Fibroblast of the aortic adventitia (primary cell): Measurements from ENCODE around the gene SLAMF8. TPM values are rescaled to one million over a fixed set of nuclear protein-coding genes. Genes with fewer than 3 reads are reported as not detected.

ENCODE experiments used
- DNase-seq: peaks from one replicate; pipeline ENCODE4 v3.0.0-alpha.2; 2010; ENCODE audit warnings: low read depth
- H3K4me3 ChIP-seq: 2 replicates; pipeline ENCODE4 v1.5.1; 2011; ENCODE audit warnings: low read depth, mild to moderate bottlenecking, control low read depth, low read length, moderate library complexity
- total RNA-seq: library from RNA; depleted of rRNA; stranded (reverse); fragments of >200 nt; gene quantifications from 2 replicates; pipeline ENCODE4 v1.2.3, GENCODE V29; 2012; ENCODE audit warnings: low replicate concordance
- TF ChIP-seq, protein P1 (sequence below): IDR thresholded peaks from 2 replicates; pipeline ENCODE4 v1.5.1; 2011; ENCODE audit warnings: mild to moderate bottlenecking, low read length, control low read depth, inconsistent platforms; ENCODE audit not compliant: insufficient read depth

SLAMF8 gene
- total RNA-seq, 1 donor, result not detected

DNA sequence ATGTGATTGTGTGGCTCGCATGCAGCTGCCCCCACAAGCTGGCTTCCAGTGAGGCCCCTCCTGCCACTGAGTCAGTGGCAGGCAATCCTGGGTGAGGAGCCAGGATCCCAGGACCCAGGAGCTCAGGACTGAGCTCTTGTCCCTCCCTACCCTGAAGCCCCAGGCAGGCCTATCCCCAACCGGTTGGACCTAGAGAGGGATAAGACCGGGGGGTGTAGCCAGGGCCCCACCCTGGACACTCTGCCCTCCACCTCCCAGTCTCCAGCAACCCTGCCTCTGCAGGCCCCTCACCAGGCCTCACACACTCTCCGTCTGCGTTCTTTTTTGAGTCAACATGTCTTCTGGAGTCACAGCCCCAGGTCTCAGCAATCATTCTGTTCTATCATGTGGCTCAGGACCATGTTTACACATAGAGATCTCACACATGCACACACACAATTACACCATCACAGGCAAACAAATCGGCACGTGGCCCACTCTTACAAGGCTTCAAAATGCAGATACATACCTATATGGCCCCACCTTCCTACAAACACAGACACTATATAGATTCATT is 33.2 kb downstream of the SLAMF8 start:
- TF ChIP-seq, protein P1, sequence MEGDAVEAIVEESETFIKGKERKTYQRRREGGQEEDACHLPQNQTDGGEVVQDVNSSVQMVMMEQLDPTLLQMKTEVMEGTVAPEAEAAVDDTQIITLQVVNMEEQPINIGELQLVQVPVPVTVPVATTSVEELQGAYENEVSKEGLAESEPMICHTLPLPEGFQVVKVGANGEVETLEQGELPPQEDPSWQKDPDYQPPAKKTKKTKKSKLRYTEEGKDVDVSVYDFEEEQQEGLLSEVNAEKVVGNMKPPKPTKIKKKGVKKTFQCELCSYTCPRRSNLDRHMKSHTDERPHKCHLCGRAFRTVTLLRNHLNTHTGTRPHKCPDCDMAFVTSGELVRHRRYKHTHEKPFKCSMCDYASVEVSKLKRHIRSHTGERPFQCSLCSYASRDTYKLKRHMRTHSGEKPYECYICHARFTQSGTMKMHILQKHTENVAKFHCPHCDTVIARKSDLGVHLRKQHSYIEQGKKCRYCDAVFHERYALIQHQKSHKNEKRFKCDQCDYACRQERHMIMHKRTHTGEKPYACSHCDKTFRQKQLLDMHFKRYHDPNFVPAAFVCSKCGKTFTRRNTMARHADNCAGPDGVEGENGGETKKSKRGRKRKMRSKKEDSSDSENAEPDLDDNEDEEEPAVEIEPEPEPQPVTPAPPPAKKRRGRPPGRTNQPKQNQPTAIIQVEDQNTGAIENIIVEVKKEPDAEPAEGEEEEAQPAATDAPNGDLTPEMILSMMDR, result no peak
- no peak overlapping the region for H3K4me3 ChIP-seq
- DNase-seq, result no peak

DNA sequence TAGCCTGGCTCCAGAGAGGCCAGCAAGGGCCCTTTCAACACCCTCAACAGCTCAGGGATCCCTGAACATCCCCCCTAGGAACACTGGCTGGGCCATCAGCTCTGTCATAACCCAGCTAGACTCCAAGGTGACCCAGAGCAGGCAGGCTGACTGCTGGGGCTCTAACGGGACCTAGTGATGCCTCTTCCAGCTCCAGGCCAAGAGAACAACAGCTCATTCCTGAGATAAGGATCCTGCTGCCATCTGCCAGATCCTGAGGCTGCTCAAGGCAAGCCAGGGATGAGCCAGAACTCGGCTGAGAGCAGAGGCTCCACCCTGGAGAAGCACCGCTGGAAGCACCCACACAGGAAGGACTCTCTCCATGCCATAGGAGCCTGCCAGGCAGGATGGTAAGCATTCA is 33.8 kb downstream of the SLAMF8 start:
- peak; percentile 56 for DNase-seq
- H3K4me3 ChIP-seq, result no peak overlapping the region
- TF ChIP-seq, protein P1, result no peak

DNA sequence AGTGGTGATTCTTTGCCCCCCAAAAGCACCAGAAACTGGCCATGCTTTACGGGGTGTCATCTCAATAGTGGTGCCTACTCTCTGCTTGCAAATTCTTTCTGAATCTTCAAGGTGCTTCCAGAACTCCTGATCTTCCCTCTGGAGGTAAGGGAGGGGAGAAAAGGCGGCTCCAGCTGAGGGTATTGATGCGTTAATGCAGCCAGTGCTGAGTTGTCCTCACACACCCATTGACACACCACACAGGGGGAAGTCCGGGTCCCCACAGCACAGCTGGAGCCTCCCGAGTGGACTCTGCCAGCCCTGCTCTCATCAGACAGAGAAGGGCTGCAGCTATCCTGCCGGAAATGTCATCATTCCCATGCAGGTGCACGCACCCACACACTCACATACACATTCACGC is 34.5 kb downstream of the SLAMF8 start:
- TF ChIP-seq, protein P1, result no peak
- no peak overlapping the region for H3K4me3 ChIP-seq
- no peak for DNase-seq

DNA sequence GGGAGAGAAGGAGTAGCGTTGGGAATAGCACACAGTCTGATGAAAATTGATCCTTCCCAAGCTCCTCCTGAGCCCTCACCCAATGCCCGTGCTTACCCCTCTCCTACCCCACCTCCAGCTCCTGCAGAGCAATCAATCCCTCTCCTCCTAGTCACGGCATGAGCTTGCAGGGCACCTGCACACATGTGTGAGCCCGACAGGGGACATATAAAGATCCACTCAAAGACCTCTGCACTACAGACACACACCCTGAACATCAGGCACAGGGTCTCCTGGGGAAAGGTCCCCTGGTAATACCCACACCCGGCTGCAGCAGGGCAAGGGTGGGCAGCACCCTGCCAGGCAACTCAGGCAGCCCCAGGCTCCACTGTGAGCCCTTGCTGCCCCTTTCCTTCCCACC is 35.4 kb downstream of the SLAMF8 start:
- H3K4me3 ChIP-seq, result no peak overlapping the region
- DNase-seq, result no peak
- TF ChIP-seq, protein P1, result no peak

DNA sequence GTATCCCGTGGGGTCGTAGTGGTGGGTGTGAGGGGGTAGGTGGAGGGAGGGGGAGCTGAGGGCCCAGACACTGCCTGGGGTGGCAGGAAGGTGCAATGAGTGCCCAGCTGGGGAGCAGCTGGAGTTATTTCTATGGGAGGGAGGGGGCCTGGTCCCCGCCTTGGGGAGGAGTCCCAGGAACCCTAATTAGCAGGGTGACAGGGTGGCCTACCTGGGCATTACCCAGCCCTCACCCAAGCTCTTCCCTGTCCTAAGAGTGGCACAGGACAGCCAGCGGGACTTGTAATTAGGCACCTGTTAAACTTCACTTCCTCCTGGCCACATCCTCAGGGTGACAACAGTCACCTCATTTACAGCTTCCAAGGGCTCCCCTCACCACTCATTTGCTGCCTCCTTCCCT is 35.9 kb downstream of the SLAMF8 start, which contains the start of gene VSIG8:
TSS of gene VSIG8 (minus strand) at position 101 of the 400 bp plus-strand sequence. CDS start 136 bp downstream, outside the sequence.
- TF ChIP-seq, protein P1, result no peak
- no peak within 1 kb of the TSS for H3K4me3 ChIP-seq

DNA sequence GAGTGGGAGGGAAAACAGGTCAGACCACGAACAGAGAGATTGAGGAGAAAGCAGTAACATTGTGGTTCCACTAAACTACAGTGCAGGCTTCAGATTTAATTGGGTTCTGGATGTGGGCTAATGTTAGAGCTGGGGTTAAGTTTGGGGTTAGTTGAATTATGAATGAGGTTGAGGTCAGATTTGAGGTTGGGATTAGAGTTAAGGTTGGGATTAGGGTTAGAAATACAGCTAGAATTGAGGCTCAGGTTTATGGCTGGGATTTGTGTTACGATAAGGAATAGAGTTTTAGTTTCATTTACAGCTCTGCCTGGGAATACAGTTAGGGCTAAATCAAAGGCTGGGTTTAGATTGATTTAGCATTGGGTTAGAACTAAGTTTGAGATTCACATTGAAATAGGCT is 37.6 kb downstream of the SLAMF8 start:
- DNase-seq, result no peak
- TF ChIP-seq, protein P1, result no peak
- H3K4me3 ChIP-seq, result no peak overlapping the region

More for the DNA sequence above, 35.9 kb downstream of the SLAMF8 start, which contains the start of gene VSIG8:
- no peak for DNase-seq

DNA sequence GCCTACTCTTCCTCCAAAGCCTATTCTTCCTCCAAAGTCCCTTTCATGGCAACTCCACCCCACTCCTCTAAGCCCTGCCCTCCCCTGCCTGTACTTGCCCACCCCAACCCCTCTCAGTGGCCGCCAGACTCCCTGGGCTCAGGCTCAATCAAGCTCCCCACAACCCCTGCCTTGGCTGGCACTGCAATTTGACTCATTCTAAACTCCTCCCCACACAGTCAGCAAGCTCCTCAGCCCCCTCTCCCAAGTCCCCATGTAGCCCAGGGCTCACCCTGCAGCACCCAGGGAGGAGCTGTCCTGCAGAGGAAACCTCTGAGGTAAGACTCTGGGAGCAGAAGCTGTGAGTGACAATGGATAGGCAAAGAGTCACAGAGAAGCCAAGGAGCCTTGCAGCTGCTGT is 39.4 kb downstream of the SLAMF8 start:
- no peak for DNase-seq
- H3K4me3 ChIP-seq, result no peak overlapping the region
- TF ChIP-seq, protein P1, result no peak
